Neural cell (in vitro differentiated cells): ENCODE measurements around the gene MAST4. TPM values are rescaled to one million over a fixed set of nuclear protein-coding genes. Genes with fewer than 3 reads are reported as not detected.

ENCODE experiments used
- H2AFZ ChIP-seq: fragments of 200-600, 300-800 bp; sonication (generic), shearing (Covaris generic); 2 replicates; pipeline ENCODE4 v1.6.0; 2014; ENCODE audit warnings: low read depth, mild to moderate bottlenecking, antibody characterized with exemption, low read length, moderate library complexity
- H3F3A ChIP-seq: fragments of 200-600 bp; shearing (Covaris generic); 2 replicates; pipeline ENCODE4 v1.6.1; 2016; ENCODE audit warnings: mild to moderate bottlenecking, moderate library complexity, mixed read lengths, antibody characterized with exemption, low read length; ENCODE audit not compliant: insufficient read depth, poor library complexity, severe bottlenecking
- H3K27ac ChIP-seq: fragments of 200-600, 300-800 bp; sonication (generic), shearing (Covaris generic); 2 replicates; pipeline ENCODE4 v1.5.1; 2014; ENCODE audit warnings: mild to moderate bottlenecking, low read length, moderate library complexity
- H3K27me3 ChIP-seq: fragments of 300-800, 200-600 bp; sonication (generic), shearing (Covaris generic); 2 replicates; pipeline ENCODE4 v1.6.0; 2014; ENCODE audit warnings: mild to moderate bottlenecking, low read depth, low read length, moderate library complexity; ENCODE audit not compliant: insufficient read depth
- H3K36me3 ChIP-seq: fragments of 300-800, 200-600 bp; sonication (generic), shearing (Covaris generic); 2 replicates; pipeline ENCODE4 v1.5.1; 2014; ENCODE audit warnings: mild to moderate bottlenecking, antibody characterized with exemption, low read length, moderate library complexity; ENCODE audit not compliant: insufficient read depth
- H3K4me2 ChIP-seq: fragments of 300-800, 200-600 bp; sonication (generic), shearing (Covaris generic); 2 replicates; pipeline ENCODE4 v1.6.0; 2014; ENCODE audit warnings: mild to moderate bottlenecking, low read length
- H3K4me3 ChIP-seq: fragments of 300-800, 200-600 bp; sonication (generic), shearing (Covaris generic); 2 replicates; pipeline ENCODE4 v1.5.1; 2014; ENCODE audit warnings: mild to moderate bottlenecking, low read length, moderate library complexity
- H3K79me2 ChIP-seq: fragments of 200-600 bp; shearing (Covaris generic); replicated peaks from 2 replicates; pipeline ENCODE4 v1.6.0; 2014; ENCODE audit warnings: mild to moderate bottlenecking, low read length, moderate library complexity; ENCODE audit not compliant: insufficient read depth
- H3K9ac ChIP-seq: fragments of 300-800, 200-600 bp; sonication (generic), shearing (Covaris generic); 2 replicates; pipeline ENCODE4 v1.6.1; 2016; ENCODE audit warnings: mild to moderate bottlenecking, low read length, mixed read lengths
- H3K9me2 ChIP-seq: fragments of 200-600 bp; shearing (Covaris generic); 2 replicates; pipeline ENCODE4 v1.6.1; 2016; ENCODE audit warnings: mild to moderate bottlenecking, low read length, mixed read lengths; ENCODE audit not compliant: insufficient read depth
- H3K9me3 ChIP-seq: fragments of 200-600, 300-800 bp; sonication (generic), shearing (Covaris generic); 2 replicates; pipeline ENCODE4 v1.6.1; 2016; ENCODE audit warnings: mild to moderate bottlenecking, mixed run types, low read length, moderate library complexity, mixed read lengths
- H4K20me1 ChIP-seq: fragments of 200-600 bp; shearing (Covaris generic); 2 replicates; pipeline ENCODE4 v1.6.1; 2016; ENCODE audit warnings: mild to moderate bottlenecking, mixed run types; ENCODE audit not compliant: insufficient read depth
- EP300 ChIP-seq: fragments of 450-650 bp; conservative IDR thresholded peaks from 2 replicates; pipeline ENCODE4 v1.6.1; 2014; ENCODE audit warnings: antibody characterized with exemption, mild to moderate bottlenecking, moderate library complexity; ENCODE audit not compliant: poor library complexity, severe bottlenecking
- EZH2 ChIP-seq: fragments of 200-600, 300-800 bp; shearing (Covaris generic), sonication (generic); IDR thresholded peaks from 2 replicates; pipeline ENCODE4 v1.6.1; 2014; ENCODE audit warnings: antibody characterized with exemption, low read length, borderline replicate concordance, mild to moderate bottlenecking; ENCODE audit not compliant: insufficient read depth, poor library complexity, severe bottlenecking
- MXI1 ChIP-seq: fragments of 450-650 bp; conservative IDR thresholded peaks from 2 replicates; pipeline ENCODE4 v1.6.1; 2014; ENCODE audit warnings: antibody characterized with exemption, mild to moderate bottlenecking; ENCODE audit not compliant: poor library complexity, severe bottlenecking
- POLR2AphosphoS5 ChIP-seq: IDR thresholded peaks from 2 replicates; pipeline ENCODE4 v1.6.1; 2012
- RAD21 ChIP-seq: fragments of 450-650 bp; conservative IDR thresholded peaks from 2 replicates; pipeline ENCODE4 v1.6.1; 2014; ENCODE audit warnings: antibody characterized with exemption, mild to moderate bottlenecking, moderate library complexity
- SMC3 ChIP-seq: fragments of 450-650 bp; conservative IDR thresholded peaks from 2 replicates; pipeline ENCODE4 v1.6.1; 2014; ENCODE audit warnings: antibody characterized with exemption, mild to moderate bottlenecking, moderate library complexity; ENCODE audit not compliant: poor library complexity
- TAF1 ChIP-seq: IDR thresholded peaks from 2 replicates; pipeline ENCODE4 v1.6.1; 2012; ENCODE audit warnings: low read depth
- polyA plus RNA-seq: library from polyadenylated mRNA; depleted of rRNA; stranded (reverse); fragments of >200 nt; gene quantifications from 2 replicates; pipeline ENCODE4 v1.2.3, GENCODE V29; 2014
- TF ChIP-seq, protein P1 (sequence below): IDR thresholded peaks from 2 replicates; pipeline ENCODE4 v1.6.1; 2012; ENCODE audit warnings: borderline replicate concordance
- TF ChIP-seq, protein P2 (sequence below): fragments of 450-650 bp; IDR thresholded peaks from 2 replicates; pipeline ENCODE4 v1.5.1; 2014; ENCODE audit warnings: antibody characterized with exemption, mild to moderate bottlenecking, moderate library complexity; ENCODE audit not compliant: poor library complexity, severe bottlenecking

Gene MAST4
- polyA plus RNA-seq, 1 donor from 2014 or later: 2.3 TPM

DNA sequence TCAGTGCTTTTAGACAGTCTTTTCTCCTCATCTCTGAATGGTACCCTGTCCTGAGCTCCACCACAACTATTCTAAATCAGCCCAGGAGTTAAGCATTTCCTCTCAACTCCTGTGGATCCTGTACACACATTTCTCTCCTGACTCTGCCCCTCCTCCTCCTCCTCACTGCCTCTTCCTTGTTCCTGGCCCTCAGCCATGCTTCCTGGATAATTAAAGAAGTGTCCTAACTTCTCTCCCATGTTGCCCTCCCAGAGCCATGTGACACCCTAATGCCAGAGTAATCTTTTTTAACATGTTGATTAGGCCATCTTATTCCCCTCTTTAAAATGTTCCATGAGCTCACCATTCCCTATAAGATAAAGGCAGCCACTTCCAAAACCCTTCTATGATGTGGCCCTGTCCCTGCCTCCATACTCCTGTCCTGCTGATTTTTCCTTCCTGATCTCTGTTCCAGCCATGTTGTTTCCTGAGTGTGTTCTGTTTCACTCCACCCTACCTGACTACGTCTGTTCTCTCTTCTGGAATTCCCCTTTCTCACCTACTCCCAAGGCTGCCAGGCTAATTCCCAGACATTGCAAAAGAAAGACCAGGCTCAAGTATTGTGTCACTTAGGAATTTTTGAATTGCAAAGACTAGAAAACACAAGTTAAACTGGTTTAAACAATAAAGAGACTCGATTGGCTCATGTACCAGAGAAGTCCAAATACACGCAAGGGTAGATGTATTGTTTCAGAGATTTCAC lies 295.2 kb downstream of the MAST4 start:
- H4K20me1 ChIP-seq: no peaks in the 10 kb centered on the region
- no peaks in the 10 kb centered on the region for H3K36me3 ChIP-seq
- H3K4me2 ChIP-seq: no peak overlapping the region
- no peak overlapping the region for H3K9ac ChIP-seq
- H3K79me2 ChIP-seq: no peaks in the 10 kb centered on the region
- no peak overlapping the region for H2AFZ ChIP-seq
- no peaks in the 10 kb centered on the region for H3K27me3 ChIP-seq
- H3K9me2 ChIP-seq: no peaks in the 10 kb centered on the region
- H3K9me3 ChIP-seq: no peaks in the 10 kb centered on the region
- H3F3A ChIP-seq: no peaks in the 10 kb centered on the region
- no peak overlapping the region for H3K4me3 ChIP-seq
- TF ChIP-seq TAF1: no peak
- TF ChIP-seq POLR2AphosphoS5: no peak
- TF ChIP-seq RAD21: no peak
- TF ChIP-seq MXI1: no peak
- TF ChIP-seq EP300: no peak
- TF ChIP-seq EZH2: no peak
- no peak for TF ChIP-seq SMC3
- H3K27ac ChIP-seq: no peak overlapping the region

DNA sequence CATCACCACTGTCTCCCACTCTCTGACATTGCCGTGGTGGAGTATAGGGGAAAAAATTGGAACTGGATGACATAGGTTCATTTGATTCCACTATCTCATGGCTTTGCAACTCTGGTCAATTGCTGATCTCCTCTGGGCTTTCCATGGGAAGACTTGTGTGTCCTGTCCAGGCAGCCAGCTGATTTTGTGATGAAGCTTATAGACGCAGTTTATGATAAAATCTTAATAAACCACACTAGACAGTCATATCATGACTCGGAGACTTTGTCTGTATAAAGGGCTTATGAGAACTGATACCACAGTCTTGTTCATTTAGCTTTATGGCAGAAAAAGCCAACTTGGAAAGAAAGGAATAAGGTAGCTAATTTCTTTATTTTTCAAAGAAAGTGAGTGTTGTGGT lies 296.5 kb downstream of the MAST4 start:
- no peaks in the 10 kb centered on the region for H4K20me1 ChIP-seq
- no peaks in the 10 kb centered on the region for H3K27me3 ChIP-seq
- H3K79me2 ChIP-seq: no peaks in the 10 kb centered on the region
- no peak overlapping the region for H3K4me2 ChIP-seq
- H3K9ac ChIP-seq: no peak overlapping the region
- no peak overlapping the region for H2AFZ ChIP-seq
- no peaks in the 10 kb centered on the region for H3K9me2 ChIP-seq
- no peak for TF ChIP-seq SMC3
- TF ChIP-seq TAF1: no peak
- TF ChIP-seq EP300: no peak
- TF ChIP-seq, protein P1, sequence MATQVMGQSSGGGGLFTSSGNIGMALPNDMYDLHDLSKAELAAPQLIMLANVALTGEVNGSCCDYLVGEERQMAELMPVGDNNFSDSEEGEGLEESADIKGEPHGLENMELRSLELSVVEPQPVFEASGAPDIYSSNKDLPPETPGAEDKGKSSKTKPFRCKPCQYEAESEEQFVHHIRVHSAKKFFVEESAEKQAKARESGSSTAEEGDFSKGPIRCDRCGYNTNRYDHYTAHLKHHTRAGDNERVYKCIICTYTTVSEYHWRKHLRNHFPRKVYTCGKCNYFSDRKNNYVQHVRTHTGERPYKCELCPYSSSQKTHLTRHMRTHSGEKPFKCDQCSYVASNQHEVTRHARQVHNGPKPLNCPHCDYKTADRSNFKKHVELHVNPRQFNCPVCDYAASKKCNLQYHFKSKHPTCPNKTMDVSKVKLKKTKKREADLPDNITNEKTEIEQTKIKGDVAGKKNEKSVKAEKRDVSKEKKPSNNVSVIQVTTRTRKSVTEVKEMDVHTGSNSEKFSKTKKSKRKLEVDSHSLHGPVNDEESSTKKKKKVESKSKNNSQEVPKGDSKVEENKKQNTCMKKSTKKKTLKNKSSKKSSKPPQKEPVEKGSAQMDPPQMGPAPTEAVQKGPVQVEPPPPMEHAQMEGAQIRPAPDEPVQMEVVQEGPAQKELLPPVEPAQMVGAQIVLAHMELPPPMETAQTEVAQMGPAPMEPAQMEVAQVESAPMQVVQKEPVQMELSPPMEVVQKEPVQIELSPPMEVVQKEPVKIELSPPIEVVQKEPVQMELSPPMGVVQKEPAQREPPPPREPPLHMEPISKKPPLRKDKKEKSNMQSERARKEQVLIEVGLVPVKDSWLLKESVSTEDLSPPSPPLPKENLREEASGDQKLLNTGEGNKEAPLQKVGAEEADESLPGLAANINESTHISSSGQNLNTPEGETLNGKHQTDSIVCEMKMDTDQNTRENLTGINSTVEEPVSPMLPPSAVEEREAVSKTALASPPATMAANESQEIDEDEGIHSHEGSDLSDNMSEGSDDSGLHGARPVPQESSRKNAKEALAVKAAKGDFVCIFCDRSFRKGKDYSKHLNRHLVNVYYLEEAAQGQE: no peak
- TF ChIP-seq, protein P2, sequence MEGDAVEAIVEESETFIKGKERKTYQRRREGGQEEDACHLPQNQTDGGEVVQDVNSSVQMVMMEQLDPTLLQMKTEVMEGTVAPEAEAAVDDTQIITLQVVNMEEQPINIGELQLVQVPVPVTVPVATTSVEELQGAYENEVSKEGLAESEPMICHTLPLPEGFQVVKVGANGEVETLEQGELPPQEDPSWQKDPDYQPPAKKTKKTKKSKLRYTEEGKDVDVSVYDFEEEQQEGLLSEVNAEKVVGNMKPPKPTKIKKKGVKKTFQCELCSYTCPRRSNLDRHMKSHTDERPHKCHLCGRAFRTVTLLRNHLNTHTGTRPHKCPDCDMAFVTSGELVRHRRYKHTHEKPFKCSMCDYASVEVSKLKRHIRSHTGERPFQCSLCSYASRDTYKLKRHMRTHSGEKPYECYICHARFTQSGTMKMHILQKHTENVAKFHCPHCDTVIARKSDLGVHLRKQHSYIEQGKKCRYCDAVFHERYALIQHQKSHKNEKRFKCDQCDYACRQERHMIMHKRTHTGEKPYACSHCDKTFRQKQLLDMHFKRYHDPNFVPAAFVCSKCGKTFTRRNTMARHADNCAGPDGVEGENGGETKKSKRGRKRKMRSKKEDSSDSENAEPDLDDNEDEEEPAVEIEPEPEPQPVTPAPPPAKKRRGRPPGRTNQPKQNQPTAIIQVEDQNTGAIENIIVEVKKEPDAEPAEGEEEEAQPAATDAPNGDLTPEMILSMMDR: no peak
- TF ChIP-seq EZH2: no peak
- no peak for TF ChIP-seq MXI1
- no peak for TF ChIP-seq RAD21
- TF ChIP-seq POLR2AphosphoS5: no peak
- no peak overlapping the region for H3K27ac ChIP-seq
- no peak overlapping the region for H3K4me3 ChIP-seq
- H3K9me3 ChIP-seq: no peaks in the 10 kb centered on the region
- H3K36me3 ChIP-seq: no peaks in the 10 kb centered on the region
- H3F3A ChIP-seq: no peaks in the 10 kb centered on the region
